ENCODE data around the gene NFAT5.
A peak's percentile ranks its signal among the peaks of the same experiment; 100 is the strongest.
"Not testable (repeated sequence)": the region's sequence is repeated elsewhere in the genome, so short reads cannot be mapped to it uniquely, and the experiment has no call there.

Gene NFAT5

DNA sequence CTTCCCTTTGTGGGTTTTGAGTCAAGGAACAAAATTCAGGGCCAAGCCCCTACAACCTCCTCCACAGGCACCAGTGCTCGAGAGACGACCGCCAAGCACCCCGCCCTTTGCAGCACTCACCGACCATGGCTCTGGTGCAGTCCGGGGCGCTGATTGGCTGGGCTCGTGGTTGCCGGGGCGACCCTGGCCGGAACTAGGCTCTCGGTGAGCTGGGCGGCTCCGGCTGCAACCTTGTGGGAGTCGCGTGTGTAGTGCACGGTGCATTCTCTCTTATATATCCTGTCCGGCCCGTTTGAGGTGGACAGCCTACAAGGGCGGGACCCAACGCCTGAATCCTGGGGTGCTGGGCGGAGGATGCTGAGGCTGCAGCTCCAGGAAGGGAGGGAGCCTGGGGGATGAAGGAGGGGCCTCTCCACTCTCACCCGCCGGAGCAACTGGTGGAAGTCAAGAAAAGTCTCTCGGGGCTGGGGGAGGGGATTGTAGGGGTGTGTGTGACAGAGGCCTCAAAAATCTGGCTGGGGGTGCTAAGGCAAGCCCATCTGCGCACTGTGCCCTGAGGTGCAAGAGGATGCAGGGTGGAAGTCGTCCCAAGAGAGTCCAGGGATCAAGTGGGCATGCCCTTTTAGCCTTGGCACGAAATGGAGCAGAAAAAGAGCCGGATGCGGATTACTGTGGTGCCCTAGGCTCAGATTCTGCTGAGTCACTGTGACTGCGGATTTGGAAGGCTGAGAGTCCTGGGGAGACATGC, 160.7 kb downstream of the NFAT5 start, which contains the start of gene NQO1:
TSS of gene NQO1 (minus strand) at position 248 of the 748 bp plus-strand sequence. CDS start at position 127, 121 bp downstream.
- H3K4me3 ChIP-seq (ENCODE audit: low read length): peak within 1 kb of the TSS; percentile 48
- TF ChIP-seq CTCF (IDR thresholded peaks at IDR 0.05; ENCODE audit: insufficient read depth, low read depth, low read length, missing control alignments): no peak

DNA sequence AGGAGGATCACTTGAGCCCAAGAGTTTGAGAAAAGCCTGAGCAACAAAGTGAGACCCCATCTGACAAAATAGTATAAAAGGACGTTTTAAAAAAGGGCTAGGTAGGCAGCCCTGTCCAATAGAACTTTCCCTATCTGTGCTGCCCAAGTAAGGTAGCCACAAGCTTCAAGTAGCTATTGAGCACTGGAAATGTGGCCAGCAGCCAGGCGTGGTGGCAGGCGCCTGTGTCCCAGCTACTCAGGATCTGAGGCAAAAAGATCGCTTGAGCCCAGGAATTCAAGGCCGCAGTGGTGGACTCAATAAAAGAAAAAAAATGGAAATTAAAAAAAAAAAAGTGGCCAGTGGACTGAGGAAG, 162.1 kb downstream of the NFAT5 start:
- no peak overlapping the region for H3K4me3 ChIP-seq (ENCODE audit: low read length)
- no peak for DNase-seq (ENCODE audit: low read depth)
- no peak for TF ChIP-seq CTCF (IDR thresholded peaks at IDR 0.05; ENCODE audit: insufficient read depth, low read depth, low read length, missing control alignments)

More for the DNA sequence above, 160.7 kb downstream of the NFAT5 start, which contains the start of gene NQO1:
- DNase-seq (ENCODE audit: low read depth): peak; percentile 97

DNA sequence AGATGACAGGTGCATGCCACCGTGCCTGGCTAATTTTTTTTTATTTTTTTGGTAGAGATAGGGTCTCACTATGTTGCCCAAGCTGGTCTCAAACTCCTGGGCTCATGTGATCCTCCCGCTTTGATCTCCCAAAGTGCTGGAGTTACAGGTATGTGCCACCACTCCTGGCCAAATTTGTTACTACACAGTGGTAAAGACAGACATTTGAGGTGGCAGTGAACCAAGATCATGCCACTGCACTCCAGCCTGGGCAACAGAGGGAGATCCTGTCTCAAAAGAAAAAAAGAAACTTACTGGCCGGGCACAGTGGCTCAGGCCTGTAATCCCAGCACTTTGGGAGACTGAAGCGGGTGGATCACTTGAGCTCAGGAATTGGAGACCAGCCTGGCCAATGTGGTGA, 163.3 kb downstream of the NFAT5 start:
- H3K4me3 ChIP-seq (ENCODE audit: low read length); DNase-seq (ENCODE audit: low read depth): not testable (repeated sequence)

DNA sequence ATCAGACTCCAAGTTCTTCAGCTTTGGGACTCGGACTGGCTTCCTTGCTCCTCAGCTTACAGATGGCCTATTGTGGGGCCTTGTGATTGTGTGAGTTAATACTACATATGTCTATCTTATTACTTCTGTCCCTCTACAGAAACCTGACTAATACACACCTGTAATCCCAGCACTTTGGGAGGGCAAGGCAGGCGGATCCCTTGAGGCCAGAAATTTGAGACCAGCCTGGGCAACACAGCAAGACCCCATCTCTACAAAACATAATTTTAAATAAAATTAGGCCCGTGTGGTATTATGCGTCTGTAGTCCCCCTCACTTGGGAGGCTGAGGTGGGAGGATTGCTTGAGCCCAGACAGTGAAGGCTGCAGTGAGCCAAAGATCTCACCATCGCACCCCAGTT, 165.5 kb downstream of the NFAT5 start:
- not testable (repeated sequence) for H3K4me3 ChIP-seq (ENCODE audit: low read length); DNase-seq (ENCODE audit: low read depth)

DNA sequence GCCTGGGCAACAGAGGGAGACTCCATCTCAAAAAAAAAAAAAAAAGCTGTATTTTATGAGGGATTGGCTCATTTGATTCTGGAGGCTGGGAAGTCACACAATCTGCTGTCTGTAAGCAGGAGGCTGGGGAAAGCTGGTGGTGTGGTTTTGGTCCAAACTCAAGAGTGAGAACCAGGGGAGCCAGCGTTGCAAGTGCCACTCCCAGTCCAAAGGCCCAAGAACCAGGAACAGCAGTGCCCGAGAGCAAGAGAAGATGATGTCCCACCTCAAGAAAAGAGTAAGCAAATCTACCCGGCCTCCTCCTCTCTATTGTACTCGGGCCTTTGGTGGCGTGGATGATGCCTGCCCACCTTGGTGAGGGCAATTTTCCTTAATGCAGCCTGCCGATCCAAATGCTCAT, 166.3 kb downstream of the NFAT5 start:
- DNase-seq (ENCODE audit: low read depth): no peak
- H3K4me3 ChIP-seq (ENCODE audit: low read length): no peak overlapping the region
- TF ChIP-seq CTCF (IDR thresholded peaks at IDR 0.05; ENCODE audit: insufficient read depth, low read depth, low read length, missing control alignments): no peak

GRCh38 chr16:69741519-69741918, 175.8 kb downstream of the NFAT5 start:
- peak; percentile 49 for DNase-seq (ENCODE audit: low read depth)

DNA sequence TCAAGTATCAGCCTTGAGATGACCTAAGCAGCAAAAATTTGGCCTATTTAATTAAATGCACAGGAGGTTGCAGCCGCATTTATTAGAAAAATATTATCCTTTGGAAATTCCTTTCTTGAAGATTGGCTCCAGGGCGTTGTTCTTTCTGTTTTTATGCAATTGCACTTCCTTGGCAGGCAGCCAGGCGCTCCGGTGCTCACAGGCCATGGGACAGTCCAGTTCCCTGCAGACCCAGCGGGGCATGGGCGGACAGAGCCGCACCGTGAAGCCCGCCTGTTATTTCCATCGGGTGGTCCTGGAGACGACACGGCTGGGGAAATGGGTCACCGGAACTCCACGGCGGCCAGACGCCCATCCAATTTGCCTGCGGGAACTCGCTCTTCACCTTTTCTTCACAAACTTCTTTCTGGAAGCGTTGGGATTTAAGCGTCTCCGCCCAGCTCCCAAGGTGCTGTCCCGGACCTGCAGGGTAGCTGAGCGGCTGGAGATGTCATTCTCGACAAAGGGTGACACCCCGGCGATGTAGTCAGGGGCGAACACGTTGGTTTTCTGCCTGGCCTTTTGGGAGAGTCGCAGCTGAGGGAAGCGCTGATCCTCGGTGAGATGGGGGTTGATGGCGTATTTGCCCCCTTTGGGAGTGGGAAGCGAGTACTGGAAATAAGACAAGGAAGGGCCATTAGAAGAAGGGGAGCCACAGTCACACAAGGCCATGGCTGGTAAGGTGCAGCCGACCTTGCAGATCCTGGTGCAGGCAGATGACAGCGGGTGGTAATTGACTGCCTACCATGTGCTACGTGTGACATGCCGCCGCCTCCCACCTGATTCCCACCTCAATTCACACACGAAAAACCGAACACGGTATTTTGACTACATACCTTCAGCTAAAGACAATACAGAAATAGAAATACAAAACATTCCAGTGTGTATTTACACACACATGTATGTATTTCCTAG, 176.5 kb downstream of the NFAT5 start:
- H3K4me3 ChIP-seq (ENCODE audit: low read length): no peak overlapping the region
- peak; percentile 61 for DNase-seq (ENCODE audit: low read depth)
- no peak for TF ChIP-seq CTCF (IDR thresholded peaks at IDR 0.05; ENCODE audit: insufficient read depth, low read depth, low read length, missing control alignments)

More at GRCh38 chr16:69741519-69741918, 175.8 kb downstream of the NFAT5 start:
- H3K4me3 ChIP-seq (ENCODE audit: low read length): no peak overlapping the region
- no peak for TF ChIP-seq CTCF (IDR thresholded peaks at IDR 0.05; ENCODE audit: insufficient read depth, low read depth, low read length, missing control alignments)

Data from epithelial cell of esophagus (primary cell).